Measurements from ENCODE around the gene RFX3. TPM values are rescaled to one million over a fixed set of nuclear protein-coding genes. Genes with fewer than 3 reads are reported as not detected.

RFX3 gene
- total RNA-seq, 6 donors from 2014 or later: 7.3 to 32.0 (median 19.9) TPM

- Histone ChIP-seq H3K36me3 (no peaks in the 10 kb centered on the region), H3K27me3 (peaks cover 0 to 14% (median 5%) of the 10 kb centered on the region in 4 donors), H3K9me3 (no peaks in the 10 kb centered on the region), H3K4me1 (peaks cover 7 to 10% (median 8%) of the 10 kb centered on the region in 4 donors), H3K27ac (no peak overlapping the region), H3K4me3 (no peak overlapping the region)
- no peak for DNase-seq
- ATAC-seq (ENCODE audit: low FRiP score in 2 of 2): no peak
- WGBS, 2 donors: 82 to 91% methylated on average over 4 of the region's 4 CpGs
- TF ChIP-seq EP300 (IDR thresholded peaks at IDR 0.05) (no peak), POLR2AphosphoS5 (IDR thresholded peaks at IDR 0.05) (no peak), POLR2A (IDR thresholded peaks at IDR 0.05) (no peak), CTCF (IDR thresholded peaks at IDR 0.05) (no peak)
These were observed 346.1 kb downstream of the RFX3 start for GRCh38 chr9:3179711-3180110.

GRCh38 chr9:3177936-3178335 lies 347.9 kb downstream of the RFX3 start:
- Histone ChIP-seq H3K27ac (no peak overlapping the region), H3K27me3 (peaks cover 0 to 14% (median 5%) of the 10 kb centered on the region in 4 donors), H3K36me3 (no peaks in the 10 kb centered on the region), H3K4me3 (no peak overlapping the region), H3K4me1 (peaks cover 7 to 10% (median 8%) of the 10 kb centered on the region in 4 donors), H3K9me3 (no peaks in the 10 kb centered on the region)
- no peak for DNase-seq
- no peak for ATAC-seq (ENCODE audit: low FRiP score in 2 of 2)
- 48 to 100% methylated on average over 1 of the region's 1 CpG for WGBS, 2 donors
- TF ChIP-seq POLR2A (IDR thresholded peaks at IDR 0.05) (no peak), EP300 (IDR thresholded peaks at IDR 0.05) (no peak), POLR2AphosphoS5 (IDR thresholded peaks at IDR 0.05) (no peak), CTCF (IDR thresholded peaks at IDR 0.05) (no peak)

GRCh38 chr9:3177146-3177761 lies 348.5 kb downstream of the RFX3 start:
- Histone ChIP-seq H3K4me1 (peaks cover 7 to 10% (median 8%) of the 10 kb centered on the region in 4 donors), H3K27ac (no peak overlapping the region), H3K9me3 (no peaks in the 10 kb centered on the region), H3K4me3 (no peak overlapping the region), H3K36me3 (no peaks in the 10 kb centered on the region), H3K27me3 (peaks cover 0 to 14% (median 5%) of the 10 kb centered on the region in 4 donors)
- no peak for DNase-seq
- WGBS, 2 donors: 56 to 67% methylated on average over 4 of the region's 4 CpGs
- ATAC-seq (ENCODE audit: low FRiP score in 2 of 2): no peak
- TF ChIP-seq CTCF (IDR thresholded peaks at IDR 0.05) (no peak), POLR2A (IDR thresholded peaks at IDR 0.05) (no peak), POLR2AphosphoS5 (IDR thresholded peaks at IDR 0.05) (no peak), EP300 (IDR thresholded peaks at IDR 0.05) (no peak)

- Histone ChIP-seq H3K4me3 (no peak overlapping the region), H3K9me3 (no peaks in the 10 kb centered on the region), H3K36me3 (no peaks in the 10 kb centered on the region), H3K4me1 (no peaks in the 10 kb centered on the region), H3K27me3 (no peaks in the 10 kb centered on the region), H3K27ac (no peak overlapping the region)
- WGBS, 2 donors: 68 to 74% methylated on average over 4 of the region's 4 CpGs
- ATAC-seq (ENCODE audit: low FRiP score in 2 of 2): no peak
- no peak for DNase-seq
- TF ChIP-seq POLR2AphosphoS5 (IDR thresholded peaks at IDR 0.05): no peak
- TF ChIP-seq CTCF (IDR thresholded peaks at IDR 0.05): no peak
These were observed 352.4 kb downstream of the RFX3 start for GRCh38 chr9:3173374-3173773.

GRCh38 chr9:3170819-3171218 lies 355.0 kb downstream of the RFX3 start:
- H3K4me1 ChIP-seq: no peaks in the 10 kb centered on the region
- H3K4me3 ChIP-seq: no peak overlapping the region
- TF ChIP-seq POLR2A (IDR thresholded peaks at IDR 0.05) (no peak), EP300 (IDR thresholded peaks at IDR 0.05) (no peak), CTCF (IDR thresholded peaks at IDR 0.05) (no peak), POLR2AphosphoS5 (IDR thresholded peaks at IDR 0.05) (no peak)
- H3K27me3 ChIP-seq: no peaks in the 10 kb centered on the region
- ATAC-seq (ENCODE audit: low FRiP score in 2 of 2) (no peak), DNase-seq (no peak)
- no peaks in the 10 kb centered on the region for H3K9me3 ChIP-seq
- H3K27ac ChIP-seq: no peak overlapping the region
- H3K36me3 ChIP-seq: no peaks in the 10 kb centered on the region
